HK-2 (cell line): Measurements from ENCODE around the gene ITGA8.
"Not testable (repeated sequence)": the region's sequence is repeated elsewhere in the genome, so short reads cannot be mapped to it uniquely, and the experiment has no call there.

ENCODE experiments used
- DNase-seq: peaks from one replicate; pipeline ENCODE4 v3.0.0-alpha.2; 2018; ENCODE audit not compliant: unreplicated experiment

The ITGA8 gene

GRCh38 chr10:15550950-15551349 lies 168.8 kb downstream of the ITGA8 start:
- DNase-seq, result no peak

GRCh38 chr10:15548331-15548730 lies 171.4 kb downstream of the ITGA8 start:
- no peak for DNase-seq

GRCh38 chr10:15546606-15547005 lies 173.1 kb downstream of the ITGA8 start:
- no peak for DNase-seq

GRCh38 chr10:15545884-15546283 lies 173.8 kb downstream of the ITGA8 start:
- DNase-seq, result no peak

GRCh38 chr10:15545266-15545665 lies 174.5 kb downstream of the ITGA8 start:
- no peak for DNase-seq

GRCh38 chr10:15543994-15544393 lies 175.7 kb downstream of the ITGA8 start:
- DNase-seq, result no peak

- DNase-seq, result no peak
Measured at GRCh38 chr10:15542817-15543216, 176.9 kb downstream of the ITGA8 start.

GRCh38 chr10:15541376-15541775 lies 178.3 kb downstream of the ITGA8 start:
- DNase-seq, result no peak

- DNase-seq, result no peak
Measured at GRCh38 chr10:15540727-15541126, 179.0 kb downstream of the ITGA8 start.

GRCh38 chr10:15539262-15539661 lies 180.5 kb downstream of the ITGA8 start:
- DNase-seq, result no peak

- not testable (repeated sequence) for DNase-seq
Measured at GRCh38 chr10:15534928-15535538, 184.7 kb downstream of the ITGA8 start.

GRCh38 chr10:15531927-15532722 lies 187.6 kb downstream of the ITGA8 start:
- no peak for DNase-seq

GRCh38 chr10:15528859-15529239 lies 190.9 kb downstream of the ITGA8 start:
- no peak for DNase-seq

- no peak for DNase-seq
Measured at GRCh38 chr10:15526754-15527153, 193.0 kb downstream of the ITGA8 start.

GRCh38 chr10:15521328-15521903 lies 198.3 kb downstream of the ITGA8 start:
- no peak for DNase-seq

- DNase-seq, result no peak
Measured at GRCh38 chr10:15518250-15518649, 201.5 kb downstream of the ITGA8 start.

GRCh38 chr10:15516256-15517085 lies 203.3 kb downstream of the ITGA8 start:
- no peak for DNase-seq

GRCh38 chr10:15515202-15515601 lies 204.5 kb downstream of the ITGA8 start:
- no peak for DNase-seq

- DNase-seq, result no peak
Measured at GRCh38 chr10:15510963-15511362, 208.8 kb downstream of the ITGA8 start.

- no peak for DNase-seq
Measured at GRCh38 chr10:15505329-15505728, 214.4 kb downstream of the ITGA8 start.

GRCh38 chr10:15504101-15504840 lies 215.5 kb downstream of the ITGA8 start:
- no peak for DNase-seq
